ENCODE data around the gene LGR5. TPM values are rescaled to one million over a fixed set of nuclear protein-coding genes. Genes with fewer than 3 reads are reported as not detected.

The LGR5 gene
- total and polyA plus RNA-seq, 2 of the 4 experiments (the other 2 are of a cell fraction): not detected

GRCh38 chr12:71601546-71601945, 161.9 kb downstream of the LGR5 start:
- no peak overlapping the region for H3K18ac ChIP-seq (ENCODE audit: low read depth, low read length)
- no TSS peak for BruUV-seq (replicated peaks)
- no peaks in the 10 kb centered on the region for H4K20me1 ChIP-seq (ENCODE audit: insufficient read depth, low read length)
- H2BK20ac ChIP-seq (ENCODE audit: low read depth, low read length): no peak overlapping the region
- no peak overlapping the region for H2AFZ ChIP-seq (replicated peaks; ENCODE audit: low read length, poor library complexity)
- H3K36me3 ChIP-seq (ENCODE audit: control insufficient read depth, insufficient read depth, low read length): peaks cover 2% of the 10 kb centered on the region; the same call in 1 of the 2 replicates
- ChIA-PET POLR2A (ENCODE audit: unreplicated experiment) (no interaction called here), CTCF (no interaction called here)
- H3K4me1 ChIP-seq (ENCODE audit: control insufficient read depth, insufficient read depth, low read length): no peaks in the 10 kb centered on the region
- no peak overlapping the region for H4K5ac ChIP-seq (ENCODE audit: low read depth, low read length)
- no peak overlapping the region for H3K23ac ChIP-seq (ENCODE audit: low read depth, low read length)
- intact Hi-C loops (cut with micrococcal nuclease): loop anchor here (5.0 kb wide), 1 partner anchor 39 kb away; no protein-coding TSS in a partner anchor
- peak; percentile 25 for DNase-seq
- in situ Hi-C loops (cut with MboI; ENCODE audit: low sequenced_read_pairs): no loop called here
- no peak overlapping the region for H3K56ac ChIP-seq (ENCODE audit: extremely low read depth, insufficient read depth, low read length)
- ATAC-seq (ENCODE audit: low read depth): peak; percentile 8; the same call in 1 of the 2 replicates
- TF ChIP-seq MXI1 (IDR thresholded peaks at IDR 0.05; ENCODE audit: borderline replicate concordance, low read depth, low read length): no peak
- TF ChIP-seq POLR2A (IDR thresholded peaks at IDR 0.05; ENCODE audit: low read depth, low read length): no peak
- no peak for TF ChIP-seq NFE2L2 (IDR thresholded peaks at IDR 0.05; ENCODE audit: low read depth, low read length)
- no peak for TF ChIP-seq BHLHE40 (IDR thresholded peaks at IDR 0.05; ENCODE audit: low read depth, low read length)
- TF ChIP-seq RAD21 (IDR thresholded peaks at IDR 0.05; ENCODE audit: low read length): no peak
- TF ChIP-seq RCOR1 (IDR thresholded peaks at IDR 0.05; ENCODE audit: insufficient replicate concordance, low read length): no peak
- TF ChIP-seq USF2 (IDR thresholded peaks at IDR 0.05; ENCODE audit: low read depth, low read length): no peak
- TF ChIP-seq FOS (IDR thresholded peaks at IDR 0.05; ENCODE audit: low read depth, low read length): no peak
- no peak for TF ChIP-seq RFX5 (IDR thresholded peaks at IDR 0.05; ENCODE audit: low read depth, low read length)
- no peak for TF ChIP-seq MAZ (IDR thresholded peaks at IDR 0.05; ENCODE audit: borderline replicate concordance, low read depth, low read length)
- no peak for TF ChIP-seq SMC3 (IDR thresholded peaks at IDR 0.05; ENCODE audit: low read depth, low read length)
- no peak for TF ChIP-seq CHD1 (IDR thresholded peaks at IDR 0.05; ENCODE audit: low read depth, low read length)
- no peak for TF ChIP-seq ELK1 (IDR thresholded peaks at IDR 0.05; ENCODE audit: borderline replicate concordance, low read depth, low read length)
- dilution Hi-C loops (cut with HindIII; ENCODE audit: low sequenced_read_pairs, unreplicated experiment): no loop called here
- H4K8ac ChIP-seq (ENCODE audit: low read depth in 2 of 2, low read length in 2 of 2): no peak overlapping the region
- H3K4ac ChIP-seq (ENCODE audit: low read depth, low read length): no peak overlapping the region
- no peak overlapping the region for H2BK15ac ChIP-seq (ENCODE audit: low read depth, low read length)
- no peaks in the 10 kb centered on the region for H3K79me1 ChIP-seq (ENCODE audit: low read depth in 1 of 2, low read length in 2 of 2)
- H2BK120ac ChIP-seq (ENCODE audit: low read depth, low read length): no peak overlapping the region
- no peak overlapping the region for H3K9ac ChIP-seq (ENCODE audit: low read depth, low read length)
- H2AK9ac ChIP-seq (replicated peaks; ENCODE audit: low read depth, low read length, poor library complexity): no peak overlapping the region
- no peak overlapping the region for H3K14ac ChIP-seq (replicated peaks; ENCODE audit: low read depth, low read length)
- H3K27me3 ChIP-seq (ENCODE audit: control insufficient read depth, insufficient read depth, low read length): no peaks in the 10 kb centered on the region
- no peak overlapping the region for H2AK5ac ChIP-seq (ENCODE audit: low read depth, low read length)
- no peak overlapping the region for H2BK5ac ChIP-seq (ENCODE audit: low read depth, low read length, poor library complexity, severe bottlenecking)
- H3K4me3 ChIP-seq (ENCODE audit: insufficient read depth, low read depth, low read length): no peak overlapping the region
- no peak overlapping the region for H3K4me2 ChIP-seq (ENCODE audit: low read depth, low read length)
- no peaks in the 10 kb centered on the region for H3K9me3 ChIP-seq (ENCODE audit: control insufficient read depth, insufficient read depth, low read length)
- H4K91ac ChIP-seq (ENCODE audit: insufficient read depth, low read depth, low read length): no peak overlapping the region
- H3K27ac ChIP-seq (ENCODE audit: insufficient read depth, low read length): no peak overlapping the region
- H3K9me1 ChIP-seq (ENCODE audit: insufficient read depth, low read length): no peaks in the 10 kb centered on the region

Measured in IMR-90 (cell line).